HepG2 (cell line): ENCODE data around the gene SQSTM1. TPM values are rescaled to one million over a fixed set of nuclear protein-coding genes. Genes with fewer than 3 reads are reported as not detected.

Experiments used
- ESRRA ChIP-seq: sonication (generic); formaldehyde crosslinking; IDR thresholded peaks from 2 replicates; pipeline ENCODE4 v1.5.1; 2020; ENCODE audit warnings: mild to moderate bottlenecking, low read depth, missing genetic modification reagents
- FOXO1 ChIP-seq: sonication (generic); formaldehyde crosslinking; IDR thresholded peaks from 2 replicates; pipeline ENCODE4 v1.4.0; 2020; ENCODE audit warnings: missing genetic modification reagents
- FOXO4 ChIP-seq: sonication (generic); formaldehyde crosslinking; conservative IDR thresholded peaks from 2 replicates; pipeline ENCODE4 v1.8.1; 2023; ENCODE audit warnings: missing genetic modification reagents
- GATA4 ChIP-seq: sonication (generic); IDR thresholded peaks from 2 replicates; pipeline ENCODE4 v1.6.1; 2016; ENCODE audit warnings: antibody characterized with exemption, low read depth, borderline replicate concordance
- MTA1 ChIP-seq: sonication (generic); formaldehyde crosslinking; IDR thresholded peaks from 2 replicates; pipeline ENCODE4 v1.4.0; 2020; ENCODE audit warnings: missing genetic modification reagents, mild to moderate bottlenecking, borderline replicate concordance
- NONO ChIP-seq, 2 experiments: fragments of 450-650 bp in 1 of 2; sonication (generic) in 1 of 2; formaldehyde crosslinking in 1 of 2; IDR thresholded peaks in 1 of 2; conservative IDR thresholded peaks in 1 of 2; 2 replicates each; pipeline versions ENCODE4 v1.6.1 to v1.8.0; 2017 to 2022; ENCODE audit warnings: mild to moderate bottlenecking in 1 of 2, missing genetic modification reagents in 1 of 2, moderate library complexity in 1 of 2
- NR2F6 ChIP-seq, 2 experiments: IDR thresholded peaks; 2 replicates each; pipeline ENCODE4 v1.6.1; 2016; ENCODE audit warnings: antibody characterized with exemption in 1 of 2, mild to moderate bottlenecking in 1 of 2
- SP5 ChIP-seq: IDR thresholded peaks from 2 replicates; pipeline ENCODE4 v1.6.1; 2016; ENCODE audit warnings: low read depth, borderline replicate concordance
- SRF ChIP-seq: IDR thresholded peaks from 2 replicates; pipeline ENCODE4 v1.6.1; 2011; ENCODE audit warnings: mild to moderate bottlenecking, low read depth, low read length, moderate library complexity
- STAG1 ChIP-seq: sonication (generic); formaldehyde crosslinking; IDR thresholded peaks from 2 replicates; pipeline ENCODE4 v1.4.0; 2020; ENCODE audit warnings: missing genetic modification reagents
- SUZ12 ChIP-seq: fragments of 150-350 bp; IDR thresholded peaks from 2 replicates; pipeline ENCODE4 v1.6.1; 2014; ENCODE audit warnings: low read depth, low read length
- ZBTB7B ChIP-seq: sonication (generic); formaldehyde crosslinking; IDR thresholded peaks from 2 replicates; pipeline ENCODE4 v1.4.0; 2020; ENCODE audit warnings: missing genetic modification reagents
- ZBTB8A ChIP-seq: sonication (generic); formaldehyde crosslinking; IDR thresholded peaks from 2 replicates; pipeline ENCODE4 v1.4.0; 2020; ENCODE audit warnings: mild to moderate bottlenecking, low read depth, missing genetic modification reagents, borderline replicate concordance
- ZMYM4 ChIP-seq: sonication (generic); formaldehyde crosslinking; IDR thresholded peaks from 2 replicates; pipeline ENCODE4 v1.8.1; 2023; ENCODE audit warnings: mild to moderate bottlenecking, missing genetic modification reagents
- ZNF136 ChIP-seq: sonication (generic); formaldehyde crosslinking; IDR thresholded peaks from 2 replicates; pipeline ENCODE4 v1.8.1; 2022; ENCODE audit warnings: low read depth, mild to moderate bottlenecking, moderate library complexity, missing genetic modification reagents
- ZNF225 ChIP-seq: sonication (generic); formaldehyde crosslinking; IDR thresholded peaks from 2 replicates; pipeline ENCODE4 v1.4.0; 2020; ENCODE audit warnings: mild to moderate bottlenecking, missing genetic modification reagents
- ZNF34 ChIP-seq: sonication (generic); formaldehyde crosslinking; IDR thresholded peaks from 2 replicates; pipeline ENCODE4 v1.4.0; 2020; ENCODE audit warnings: mild to moderate bottlenecking, missing genetic modification reagents, borderline replicate concordance
- ZNF446 ChIP-seq: sonication (generic); formaldehyde crosslinking; IDR thresholded peaks from 2 replicates; pipeline ENCODE4 v1.5.0; 2020; ENCODE audit warnings: mild to moderate bottlenecking, missing genetic modification reagents
- ZNF543 ChIP-seq: sonication (generic); formaldehyde crosslinking; IDR thresholded peaks from 2 replicates; pipeline ENCODE4 v1.4.0; 2020; ENCODE audit warnings: mild to moderate bottlenecking, missing genetic modification reagents
- ZNF552 ChIP-seq: sonication (generic); formaldehyde crosslinking; IDR thresholded peaks from 2 replicates; pipeline ENCODE4 v1.9.0; 2022; ENCODE audit warnings: missing genetic modification reagents, mild to moderate bottlenecking, borderline replicate concordance
- ZNF615 ChIP-seq: sonication (generic); formaldehyde crosslinking; IDR thresholded peaks from 2 replicates; pipeline ENCODE4 v1.5.0; 2020; ENCODE audit warnings: mild to moderate bottlenecking, missing genetic modification reagents, borderline replicate concordance
- ZNF652 ChIP-seq: IDR thresholded peaks from 2 replicates; pipeline ENCODE4 v1.6.1; 2016; ENCODE audit warnings: low read depth, borderline replicate concordance
- ZSCAN9 ChIP-seq: IDR thresholded peaks from 2 replicates; pipeline ENCODE4 v1.6.1; 2016; ENCODE audit warnings: borderline replicate concordance
- polyA plus RNA-seq, 8 experiments: library from polyadenylated mRNA; depleted of rRNA in 3 of 8; stranded (reverse) in 7 of 8; unstranded in 1 of 8; fragments of >200 nt; fragmentation: Illumina TruSeq in 4 of 8; extraction: Trizol in 4 of 8; gene quantifications; 2 replicates each; pipeline versions ENCODE4 v1.2.1 to v1.2.3, GENCODE V29; 2011 to 2016; ENCODE audit warnings: low read depth in 4 of 8, missing spikeins in 1 of 8, mixed read lengths in 1 of 8; ENCODE audit not compliant: insufficient read depth in 1 of 8
- total RNA-seq, 5 experiments: library from RNA; depleted of rRNA; stranded (reverse); fragments of >200 nt; fragmentation: Illumina TruSeq; extraction: Trizol; gene quantifications; 2 replicates each; pipeline ENCODE4 v1.2.3, GENCODE V29; 2016; ENCODE audit warnings: low read depth in 1 of 5
- TF ChIP-seq, protein P1 (sequence below): sonication (generic); formaldehyde crosslinking; IDR thresholded peaks from 2 replicates; pipeline ENCODE4 v1.4.0; 2020; ENCODE audit warnings: missing genetic modification reagents

The SQSTM1 gene
- total and polyA plus RNA-seq, 2 of the 13 experiments (the other 11 are each of a cell fraction or from before 2014, with no cell fraction given): 90.9 to 160 TPM

DNA sequence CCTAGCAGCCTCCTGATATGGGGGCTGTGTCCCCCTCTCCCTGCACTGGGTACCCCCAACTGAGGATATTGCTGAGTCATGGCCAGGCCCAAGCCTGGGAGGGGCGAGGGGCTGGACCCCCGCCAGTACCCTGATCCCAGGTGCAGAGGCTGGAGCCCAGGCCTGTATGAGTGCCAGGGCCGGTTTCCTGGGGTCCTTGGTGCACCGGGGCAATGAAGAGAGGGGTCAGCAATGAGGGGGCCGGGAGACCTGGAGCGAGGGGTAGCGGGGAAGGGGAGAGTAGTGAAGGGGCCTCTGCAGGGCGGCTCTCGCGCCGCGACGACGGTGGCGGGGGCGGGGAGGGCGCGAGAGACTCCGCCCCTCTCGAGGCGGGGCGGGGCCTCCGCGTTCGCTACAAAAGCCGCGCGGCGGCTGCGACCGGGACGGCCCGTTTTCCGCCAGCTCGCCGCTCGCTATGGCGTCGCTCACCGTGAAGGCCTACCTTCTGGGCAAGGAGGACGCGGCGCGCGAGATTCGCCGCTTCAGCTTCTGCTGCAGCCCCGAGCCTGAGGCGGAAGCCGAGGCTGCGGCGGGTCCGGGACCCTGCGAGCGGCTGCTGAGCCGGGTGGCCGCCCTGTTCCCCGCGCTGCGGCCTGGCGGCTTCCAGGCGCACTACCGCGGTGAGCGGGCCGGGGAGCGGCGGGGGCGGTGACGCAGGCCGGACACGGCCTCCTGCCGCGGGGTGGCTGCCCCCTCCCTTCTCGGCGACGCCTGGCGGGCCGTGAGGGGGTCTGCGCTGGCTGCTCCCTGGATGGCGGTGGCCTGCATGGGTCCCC lies at the start of gene SQSTM1 (continued):
- 0 out of 2 replicates have a peak, but pooled peaks have one; percentile 69 for TF ChIP-seq ZNF446 (CRISPR knock-in tag)
- TF ChIP-seq ZNF652 (CRISPR knock-in tag): no peak
- TF ChIP-seq ESRRA (CRISPR knock-in tag): no peak
- TF ChIP-seq, protein P1, sequence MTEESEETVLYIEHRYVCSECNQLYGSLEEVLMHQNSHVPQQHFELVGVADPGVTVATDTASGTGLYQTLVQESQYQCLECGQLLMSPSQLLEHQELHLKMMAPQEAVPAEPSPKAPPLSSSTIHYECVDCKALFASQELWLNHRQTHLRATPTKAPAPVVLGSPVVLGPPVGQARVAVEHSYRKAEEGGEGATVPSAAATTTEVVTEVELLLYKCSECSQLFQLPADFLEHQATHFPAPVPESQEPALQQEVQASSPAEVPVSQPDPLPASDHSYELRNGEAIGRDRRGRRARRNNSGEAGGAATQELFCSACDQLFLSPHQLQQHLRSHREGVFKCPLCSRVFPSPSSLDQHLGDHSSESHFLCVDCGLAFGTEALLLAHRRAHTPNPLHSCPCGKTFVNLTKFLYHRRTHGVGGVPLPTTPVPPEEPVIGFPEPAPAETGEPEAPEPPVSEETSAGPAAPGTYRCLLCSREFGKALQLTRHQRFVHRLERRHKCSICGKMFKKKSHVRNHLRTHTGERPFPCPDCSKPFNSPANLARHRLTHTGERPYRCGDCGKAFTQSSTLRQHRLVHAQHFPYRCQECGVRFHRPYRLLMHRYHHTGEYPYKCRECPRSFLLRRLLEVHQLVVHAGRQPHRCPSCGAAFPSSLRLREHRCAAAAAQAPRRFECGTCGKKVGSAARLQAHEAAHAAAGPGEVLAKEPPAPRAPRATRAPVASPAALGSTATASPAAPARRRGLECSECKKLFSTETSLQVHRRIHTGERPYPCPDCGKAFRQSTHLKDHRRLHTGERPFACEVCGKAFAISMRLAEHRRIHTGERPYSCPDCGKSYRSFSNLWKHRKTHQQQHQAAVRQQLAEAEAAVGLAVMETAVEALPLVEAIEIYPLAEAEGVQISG (CRISPR knock-in tag): peak; percentile 77
- TF ChIP-seq FOXO4 (CRISPR knock-in tag): no peak; the same call in 1 of the 2 replicates
- TF ChIP-seq NONO (IDR thresholded peaks at IDR 0.05): no peak
- TF ChIP-seq NONO (CRISPR knock-in tag; conservative IDR thresholded peaks at IDR 0.05): peak; percentile 34; the same call in 1 of the 2 replicates
- TF ChIP-seq SP5: 0 out of 2 replicates have a peak, but pooled peaks have one; percentile 31
- peak; percentile 61; the same call in 1 of the 2 replicates for TF ChIP-seq ZSCAN9 (CRISPR knock-in tag)
- TF ChIP-seq NR2F6 (IDR thresholded peaks at IDR 0.05): no peak
- 0 out of 2 replicates have a peak, but pooled peaks have one; percentile 7 for TF ChIP-seq NR2F6 (CRISPR knock-in tag; IDR thresholded peaks at IDR 0.05)
- no peak for TF ChIP-seq SUZ12
- TF ChIP-seq ZNF543 (CRISPR knock-in tag): no peak
- TF ChIP-seq GATA4: peak; percentile 86
- TF ChIP-seq ZMYM4 (CRISPR knock-in tag): peak; percentile 45
- TF ChIP-seq MTA1 (CRISPR knock-in tag): 0 out of 2 replicates have a peak, but pooled peaks have one; percentile 39
- TF ChIP-seq STAG1 (CRISPR knock-in tag): no peak
- TF ChIP-seq ZBTB8A (CRISPR knock-in tag): no peak
- TF ChIP-seq ZNF34 (CRISPR knock-in tag): 0 out of 2 replicates have a peak, but pooled peaks have one; percentile 36
- TF ChIP-seq ZNF225 (CRISPR knock-in tag): no peak
- no peak for TF ChIP-seq ZNF136 (CRISPR knock-in tag)
- TF ChIP-seq ZBTB7B (CRISPR knock-in tag): peak; percentile 66; the same call in 1 of the 2 replicates
- no peak for TF ChIP-seq ZNF615 (CRISPR knock-in tag)
- TF ChIP-seq SRF: no peak
- no peak for TF ChIP-seq ZNF552 (CRISPR knock-in tag)
- TF ChIP-seq FOXO1 (CRISPR knock-in tag): peak; percentile 61
